ENCODE measurements around the gene KL.

Gene KL

DNA sequence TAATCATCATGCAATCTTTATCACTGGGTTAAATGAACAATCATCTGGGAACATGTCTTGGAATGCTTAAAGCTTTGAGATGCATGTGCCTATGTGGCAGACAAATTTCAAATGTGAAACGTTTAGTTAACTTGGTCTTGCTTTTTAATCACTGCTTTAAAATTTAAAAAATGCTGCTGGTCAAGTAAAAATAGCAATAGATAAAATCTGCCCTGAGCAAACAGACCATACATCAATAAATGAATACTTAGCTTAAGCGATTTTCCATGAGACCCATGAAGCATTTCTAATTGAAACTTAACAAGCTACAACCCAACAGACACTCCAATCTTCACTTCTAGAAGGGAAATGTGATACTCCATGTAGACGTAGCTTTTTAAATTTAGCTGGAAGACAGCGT is 1.9 kb upstream of the KL start:
- TF ChIP-seq SIN3A (IDR thresholded peaks at IDR 0.05; ENCODE audit: borderline replicate concordance, insufficient read depth, low read length) (no peak), POLR2AphosphoS5 (IDR thresholded peaks at IDR 0.05; ENCODE audit: low read depth, low read length) (no peak), TAF1 (IDR thresholded peaks at IDR 0.05; ENCODE audit: borderline replicate concordance, insufficient read depth, low read length) (no peak), FOXP2 (optimal IDR thresholded peaks at IDR 0.05; ENCODE audit: borderline replicate concordance, extremely low read depth, extremely low read length, insufficient read depth) (no peak)
- TF ChIP-seq, protein P1, sequence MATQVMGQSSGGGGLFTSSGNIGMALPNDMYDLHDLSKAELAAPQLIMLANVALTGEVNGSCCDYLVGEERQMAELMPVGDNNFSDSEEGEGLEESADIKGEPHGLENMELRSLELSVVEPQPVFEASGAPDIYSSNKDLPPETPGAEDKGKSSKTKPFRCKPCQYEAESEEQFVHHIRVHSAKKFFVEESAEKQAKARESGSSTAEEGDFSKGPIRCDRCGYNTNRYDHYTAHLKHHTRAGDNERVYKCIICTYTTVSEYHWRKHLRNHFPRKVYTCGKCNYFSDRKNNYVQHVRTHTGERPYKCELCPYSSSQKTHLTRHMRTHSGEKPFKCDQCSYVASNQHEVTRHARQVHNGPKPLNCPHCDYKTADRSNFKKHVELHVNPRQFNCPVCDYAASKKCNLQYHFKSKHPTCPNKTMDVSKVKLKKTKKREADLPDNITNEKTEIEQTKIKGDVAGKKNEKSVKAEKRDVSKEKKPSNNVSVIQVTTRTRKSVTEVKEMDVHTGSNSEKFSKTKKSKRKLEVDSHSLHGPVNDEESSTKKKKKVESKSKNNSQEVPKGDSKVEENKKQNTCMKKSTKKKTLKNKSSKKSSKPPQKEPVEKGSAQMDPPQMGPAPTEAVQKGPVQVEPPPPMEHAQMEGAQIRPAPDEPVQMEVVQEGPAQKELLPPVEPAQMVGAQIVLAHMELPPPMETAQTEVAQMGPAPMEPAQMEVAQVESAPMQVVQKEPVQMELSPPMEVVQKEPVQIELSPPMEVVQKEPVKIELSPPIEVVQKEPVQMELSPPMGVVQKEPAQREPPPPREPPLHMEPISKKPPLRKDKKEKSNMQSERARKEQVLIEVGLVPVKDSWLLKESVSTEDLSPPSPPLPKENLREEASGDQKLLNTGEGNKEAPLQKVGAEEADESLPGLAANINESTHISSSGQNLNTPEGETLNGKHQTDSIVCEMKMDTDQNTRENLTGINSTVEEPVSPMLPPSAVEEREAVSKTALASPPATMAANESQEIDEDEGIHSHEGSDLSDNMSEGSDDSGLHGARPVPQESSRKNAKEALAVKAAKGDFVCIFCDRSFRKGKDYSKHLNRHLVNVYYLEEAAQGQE (IDR thresholded peaks at IDR 0.05; ENCODE audit: insufficient read depth in 1 of 2, low read depth in 2 of 2, low read length in 2 of 2) = no peak

DNA sequence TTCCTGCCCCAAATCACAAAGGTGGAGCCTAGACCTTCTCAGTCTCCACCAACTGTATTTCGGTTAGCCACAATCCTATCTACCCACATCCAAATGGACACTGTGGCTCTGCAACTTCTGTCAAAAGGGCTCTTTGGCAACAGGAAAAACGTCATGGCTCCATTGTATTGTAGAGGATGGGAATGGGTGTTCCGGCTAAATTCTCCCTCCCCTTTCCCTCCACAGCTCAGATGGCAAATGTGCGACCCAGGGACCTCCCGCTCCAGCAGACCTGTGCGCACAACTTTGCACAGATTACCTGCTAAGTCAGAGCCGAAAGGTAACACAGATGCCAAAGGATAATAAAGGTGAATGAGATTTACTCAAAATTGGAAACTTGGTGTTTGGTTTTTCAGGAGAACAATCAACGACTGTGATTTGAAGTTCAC is 968 bp upstream of the KL start:
- TF ChIP-seq SIN3A (IDR thresholded peaks at IDR 0.05; ENCODE audit: borderline replicate concordance, insufficient read depth, low read length) (no peak), TAF1 (IDR thresholded peaks at IDR 0.05; ENCODE audit: borderline replicate concordance, insufficient read depth, low read length) (no peak), FOXP2 (optimal IDR thresholded peaks at IDR 0.05; ENCODE audit: borderline replicate concordance, extremely low read depth, extremely low read length, insufficient read depth) (no peak), POLR2AphosphoS5 (IDR thresholded peaks at IDR 0.05; ENCODE audit: low read depth, low read length) (no peak)
- TF ChIP-seq, protein P1 (IDR thresholded peaks at IDR 0.05; ENCODE audit: insufficient read depth in 1 of 2, low read depth in 2 of 2, low read length in 2 of 2) = no peak

DNA sequence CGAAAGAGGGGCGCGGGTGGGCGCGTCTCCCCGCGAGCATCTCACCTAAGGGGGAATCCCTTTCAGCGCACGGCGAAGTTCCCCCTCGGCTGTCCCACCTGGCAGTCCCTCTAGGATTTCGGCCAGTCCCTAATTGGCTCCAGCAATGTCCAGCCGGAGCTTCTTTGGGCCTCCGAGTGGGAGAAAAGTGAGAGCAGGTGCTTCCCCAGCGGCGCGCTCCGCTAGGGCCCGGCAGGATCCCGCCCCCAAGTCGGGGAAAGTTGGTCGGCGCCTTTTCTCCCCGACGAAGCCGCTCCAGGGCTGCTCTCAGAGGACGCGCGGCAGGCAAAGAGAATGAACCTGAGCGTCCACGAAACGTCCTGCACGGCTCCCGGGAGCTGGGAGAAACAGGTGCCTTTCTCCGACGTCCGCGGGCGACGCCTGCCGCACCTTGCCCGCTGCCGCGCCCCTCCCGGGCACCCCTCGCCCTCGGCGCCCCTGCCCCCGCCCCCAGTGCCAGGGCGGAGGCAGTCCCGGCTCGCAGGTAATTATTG is 366 bp upstream of the KL start:
- TF ChIP-seq SIN3A (IDR thresholded peaks at IDR 0.05; ENCODE audit: borderline replicate concordance, insufficient read depth, low read length) = no peak
- TF ChIP-seq, protein P1 (IDR thresholded peaks at IDR 0.05; ENCODE audit: insufficient read depth in 1 of 2, low read depth in 2 of 2, low read length in 2 of 2) = no peak

GRCh38 chr13:33017323-33017929 is 1.2 kb downstream of the KL start:
- no peak for TF ChIP-seq SIN3A (IDR thresholded peaks at IDR 0.05; ENCODE audit: borderline replicate concordance, insufficient read depth, low read length)
- TF ChIP-seq FOXP2 (optimal IDR thresholded peaks at IDR 0.05; ENCODE audit: borderline replicate concordance, extremely low read depth, extremely low read length, insufficient read depth) = no peak
- no peak for TF ChIP-seq POLR2AphosphoS5 (IDR thresholded peaks at IDR 0.05; ENCODE audit: low read depth, low read length)
- TF ChIP-seq, protein P1 (IDR thresholded peaks at IDR 0.05; ENCODE audit: insufficient read depth in 1 of 2, low read depth in 2 of 2, low read length in 2 of 2) = no peak
- no peak for TF ChIP-seq TAF1 (IDR thresholded peaks at IDR 0.05; ENCODE audit: borderline replicate concordance, insufficient read depth, low read length)

GRCh38 chr13:33018886-33019285 is 2.7 kb downstream of the KL start:
- TF ChIP-seq, protein P1 (IDR thresholded peaks at IDR 0.05; ENCODE audit: insufficient read depth in 1 of 2, low read depth in 2 of 2, low read length in 2 of 2) = no peak
- TF ChIP-seq SIN3A (IDR thresholded peaks at IDR 0.05; ENCODE audit: borderline replicate concordance, insufficient read depth, low read length) (no peak), POLR2AphosphoS5 (IDR thresholded peaks at IDR 0.05; ENCODE audit: low read depth, low read length) (no peak), TAF1 (IDR thresholded peaks at IDR 0.05; ENCODE audit: borderline replicate concordance, insufficient read depth, low read length) (no peak), FOXP2 (optimal IDR thresholded peaks at IDR 0.05; ENCODE audit: borderline replicate concordance, extremely low read depth, extremely low read length, insufficient read depth) (no peak)

All from PFSK-1 (cell line).